HCT116 (cell line): ENCODE measurements around the gene PSORS1C1. TPM values are rescaled to one million over a fixed set of nuclear protein-coding genes. Genes with fewer than 3 reads are reported as not detected.
A peak's percentile ranks its signal among the peaks of the same experiment; 100 is the strongest.

Source experiments
- ATAC-seq: fragments of 200-7000 bp; cut with Tn5 transposase; 2 replicates; pipeline ENCODE4 v1.9.1; 2020; ENCODE audit warnings: mild to moderate bottlenecking, moderate library complexity
- BruUV-seq: library from RNA; stranded (reverse); fragments of 400-500 nt; replicated peaks from 2 replicates; lab custom pipeline; 2021; lab: Mats Ljungman, UMichigan
- CTCF ChIA-PET: fragments of 300-600 bp; sonication (Branson Sonifier 250); formaldehyde crosslinking; loops from one replicate; lab custom pipeline; 2021; ENCODE audit warnings: antibody characterized with exemption; lab: Charles Lee
- POLR2A ChIA-PET: fragments of 300-600, 350-600 bp; sonication (Branson Sonifier 250); formaldehyde crosslinking; loops from one replicate; lab custom pipeline; 2021; ENCODE audit warnings: antibody characterized with exemption; lab: Charles Lee
- RAD21 ChIA-PET, 2 experiments: fragments of 300-600 bp; sonication (Branson Sonifier 250); formaldehyde crosslinking; loops; one replicate each; lab custom pipeline; 2023; ENCODE audit warnings: low total read pairs in 2 of 2; ENCODE audit not compliant: uncharacterized antibody in 2 of 2, unreplicated experiment in 2 of 2, low non-redundant PET in 1 of 2; lab: Charles Lee
- DNase-seq: peaks from one replicate; pipeline ENCODE4 v3.0.0-alpha.2; 2010; ENCODE audit warnings: low read depth, low spot score
- H2AFZ ChIP-seq: fragments of 200-600 bp; shearing (Covaris generic), sonication (generic); 2 replicates; pipeline ENCODE4 v1.6.1; 2017; ENCODE audit warnings: low read depth, mixed run types, mixed read lengths, antibody characterized with exemption, low read length; ENCODE audit not compliant: poor library complexity, severe bottlenecking
- H3K27ac ChIP-seq: 2 replicates; pipeline ENCODE4 v1.5.1; 2012; ENCODE audit warnings: low read depth, low read length
- H3K27me3 ChIP-seq: fragments of 200-600 bp; sonication (generic); 2 replicates; pipeline ENCODE4 v1.6.1; 2016; ENCODE audit warnings: mixed run types, low read length, mixed read lengths; ENCODE audit not compliant: insufficient read depth
- H3K36me3 ChIP-seq, 2 experiments: fragments of 200-500 bp in 1 of 2; fragments of 200-600 bp in 1 of 2; sonication (Bioruptor generic) in 1 of 2; sonication (generic) in 1 of 2; 2 replicates each; pipeline versions ENCODE4 v1.5.1 to v1.6.1; 2014 to 2016; ENCODE audit warnings: low read length in 2 of 2, inconsistent platforms in 1 of 2, mixed read lengths in 1 of 2, mixed run types in 1 of 2; ENCODE audit not compliant: insufficient read depth in 2 of 2, control insufficient read depth in 1 of 2
- H3K4me1 ChIP-seq, 2 experiments: fragments of 200-600 bp in 1 of 2; sonication (generic) in 1 of 2; 2 replicates each; pipeline versions ENCODE4 v1.5.1 to v1.6.1; 2012 to 2017; ENCODE audit warnings: low read length in 2 of 2, inconsistent platforms in 1 of 2, mild to moderate bottlenecking in 1 of 2, mixed read lengths in 1 of 2, mixed run types in 1 of 2, moderate library complexity in 1 of 2; ENCODE audit not compliant: insufficient read depth in 2 of 2, control insufficient read depth in 1 of 2
- H3K4me2 ChIP-seq: fragments of 200-600 bp; sonication (generic); 2 replicates; pipeline ENCODE4 v1.6.1; 2017; ENCODE audit warnings: mixed run types, low read length, mixed read lengths
- H3K4me3 ChIP-seq, 2 experiments: fragments of 200-600 bp in 1 of 2; sonication (generic) in 1 of 2; replicated peaks in 1 of 2; 2 replicates each; pipeline ENCODE4 v1.5.1; 2011 to 2016; ENCODE audit warnings: low read length in 2 of 2, control low read depth in 1 of 2, low read depth in 1 of 2, mild to moderate bottlenecking in 1 of 2, mixed read lengths in 1 of 2, mixed run types in 1 of 2
- H3K79me2 ChIP-seq: fragments of 200-600 bp; sonication (generic); 2 replicates; pipeline ENCODE4 v1.6.1; 2017; ENCODE audit warnings: mild to moderate bottlenecking, mixed run types, low read length, moderate library complexity, mixed read lengths; ENCODE audit not compliant: insufficient read depth
- H3K9ac ChIP-seq: fragments of 200-600 bp; sonication (generic); 2 replicates; pipeline ENCODE4 v1.6.1; 2016; ENCODE audit warnings: low read length, mixed read lengths
- H3K9me2 ChIP-seq: fragments of 200-600 bp; sonication (generic), shearing (Covaris generic); 2 replicates; pipeline ENCODE4 v1.6.1; 2017; ENCODE audit warnings: mixed run types, mild to moderate bottlenecking, moderate library complexity; ENCODE audit not compliant: insufficient read depth
- H3K9me3 ChIP-seq, 2 experiments: fragments of 200-500 bp in 1 of 2; fragments of 200-600 bp in 1 of 2; sonication (Bioruptor generic) in 1 of 2; sonication (generic) in 1 of 2; 2 replicates each; pipeline ENCODE4 v1.6.1; 2014 to 2017; ENCODE audit warnings: low read length in 2 of 2, mixed read lengths in 2 of 2, inconsistent platforms in 1 of 2, low read depth in 1 of 2, mild to moderate bottlenecking in 1 of 2, mixed run types in 1 of 2, moderate library complexity in 1 of 2; ENCODE audit not compliant: control insufficient read depth in 1 of 2, insufficient read depth in 1 of 2
- H4K20me1 ChIP-seq: fragments of 200-600 bp; sonication (generic), shearing (Covaris generic); 2 replicates; pipeline ENCODE4 v1.6.1; 2017; ENCODE audit warnings: mixed run types, mild to moderate bottlenecking, moderate library complexity; ENCODE audit not compliant: insufficient read depth
- POLR2A ChIP-seq: IDR thresholded peaks from 2 replicates; pipeline ENCODE4 v1.7.0; 2011; ENCODE audit warnings: borderline replicate concordance; ENCODE audit not compliant: insufficient read depth, insufficient read length; ENCODE audit errors: extremely low read depth
- SRF ChIP-seq: IDR thresholded peaks from 2 replicates; pipeline ENCODE4 v1.6.1; 2012; ENCODE audit warnings: low read depth
- ZFX ChIP-seq: fragments of 450-650 bp; IDR thresholded peaks from 2 replicates; pipeline ENCODE4 v1.6.1; 2017
- intact Hi-C: fragments of 100-400 bp; cut with micrococcal nuclease; formaldehyde crosslinking; loops from 2 replicates; pipeline ENCODE4 v1.10.0; 2022
- total RNA-seq: library from RNA; stranded (reverse); gene quantifications from one replicate; pipeline ENCODE4 v1.2.1, GENCODE V29; 2021; ENCODE audit not compliant: unreplicated experiment
- TF ChIP-seq, protein P1 (sequence below): IDR thresholded peaks from 2 replicates; pipeline ENCODE4 v1.6.1; 2012; ENCODE audit warnings: low read depth

The PSORS1C1 gene
- total RNA-seq, 1 experiment from 2014 or later = 9.8 TPM

DNA sequence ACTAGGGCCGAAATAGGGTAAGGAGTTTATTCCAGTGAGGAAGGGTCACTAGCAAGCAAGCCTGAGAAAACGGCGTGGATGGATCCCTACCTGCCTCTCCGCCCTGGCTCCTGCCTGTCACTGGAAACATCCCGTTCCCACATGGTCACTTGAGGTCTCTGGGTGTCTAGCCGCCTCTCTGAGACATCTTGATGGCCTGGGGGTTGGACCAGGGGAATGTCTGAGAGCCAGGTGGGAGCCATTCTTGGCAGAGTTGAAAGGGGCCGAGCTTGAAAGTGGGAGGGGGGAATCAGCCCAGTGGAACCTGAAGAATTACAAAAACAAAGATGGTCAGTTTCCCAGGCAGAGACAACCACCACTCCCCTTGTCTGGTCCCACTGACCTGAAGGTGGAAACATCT lies 42.0 kb downstream of the PSORS1C1 start:
- H2AFZ ChIP-seq = no peak overlapping the region
- H3K4me1 ChIP-seq = peaks cover 12 to 18% of the 10 kb centered on the region in 2 experiments
- H3K4me3 ChIP-seq = no peak overlapping the region
- BruUV-seq = no TSS peak
- ATAC-seq = no peak
- peak overlapping the region; percentile 95 for H3K4me2 ChIP-seq
- ChIA-PET CTCF (no interaction called here), POLR2A (no interaction called here), RAD21 (no interaction called here)
- H3K9me2 ChIP-seq = no peaks in the 10 kb centered on the region
- H3K27ac ChIP-seq = no peak overlapping the region
- intact Hi-C loops = no loop called here
- no peaks in the 10 kb centered on the region for H4K20me1 ChIP-seq
- H3K9ac ChIP-seq = no peak overlapping the region
- H3K79me2 ChIP-seq = peaks cover 9% of the 10 kb centered on the region
- peaks cover 3 to 8% of the 10 kb centered on the region in 2 experiments; a peak in 3 of 4 replicates for H3K36me3 ChIP-seq
- no peak for DNase-seq
- no peaks in the 10 kb centered on the region for H3K9me3 ChIP-seq
- TF ChIP-seq, protein P1, sequence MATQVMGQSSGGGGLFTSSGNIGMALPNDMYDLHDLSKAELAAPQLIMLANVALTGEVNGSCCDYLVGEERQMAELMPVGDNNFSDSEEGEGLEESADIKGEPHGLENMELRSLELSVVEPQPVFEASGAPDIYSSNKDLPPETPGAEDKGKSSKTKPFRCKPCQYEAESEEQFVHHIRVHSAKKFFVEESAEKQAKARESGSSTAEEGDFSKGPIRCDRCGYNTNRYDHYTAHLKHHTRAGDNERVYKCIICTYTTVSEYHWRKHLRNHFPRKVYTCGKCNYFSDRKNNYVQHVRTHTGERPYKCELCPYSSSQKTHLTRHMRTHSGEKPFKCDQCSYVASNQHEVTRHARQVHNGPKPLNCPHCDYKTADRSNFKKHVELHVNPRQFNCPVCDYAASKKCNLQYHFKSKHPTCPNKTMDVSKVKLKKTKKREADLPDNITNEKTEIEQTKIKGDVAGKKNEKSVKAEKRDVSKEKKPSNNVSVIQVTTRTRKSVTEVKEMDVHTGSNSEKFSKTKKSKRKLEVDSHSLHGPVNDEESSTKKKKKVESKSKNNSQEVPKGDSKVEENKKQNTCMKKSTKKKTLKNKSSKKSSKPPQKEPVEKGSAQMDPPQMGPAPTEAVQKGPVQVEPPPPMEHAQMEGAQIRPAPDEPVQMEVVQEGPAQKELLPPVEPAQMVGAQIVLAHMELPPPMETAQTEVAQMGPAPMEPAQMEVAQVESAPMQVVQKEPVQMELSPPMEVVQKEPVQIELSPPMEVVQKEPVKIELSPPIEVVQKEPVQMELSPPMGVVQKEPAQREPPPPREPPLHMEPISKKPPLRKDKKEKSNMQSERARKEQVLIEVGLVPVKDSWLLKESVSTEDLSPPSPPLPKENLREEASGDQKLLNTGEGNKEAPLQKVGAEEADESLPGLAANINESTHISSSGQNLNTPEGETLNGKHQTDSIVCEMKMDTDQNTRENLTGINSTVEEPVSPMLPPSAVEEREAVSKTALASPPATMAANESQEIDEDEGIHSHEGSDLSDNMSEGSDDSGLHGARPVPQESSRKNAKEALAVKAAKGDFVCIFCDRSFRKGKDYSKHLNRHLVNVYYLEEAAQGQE = no peak
- no peaks in the 10 kb centered on the region for H3K27me3 ChIP-seq

DNA sequence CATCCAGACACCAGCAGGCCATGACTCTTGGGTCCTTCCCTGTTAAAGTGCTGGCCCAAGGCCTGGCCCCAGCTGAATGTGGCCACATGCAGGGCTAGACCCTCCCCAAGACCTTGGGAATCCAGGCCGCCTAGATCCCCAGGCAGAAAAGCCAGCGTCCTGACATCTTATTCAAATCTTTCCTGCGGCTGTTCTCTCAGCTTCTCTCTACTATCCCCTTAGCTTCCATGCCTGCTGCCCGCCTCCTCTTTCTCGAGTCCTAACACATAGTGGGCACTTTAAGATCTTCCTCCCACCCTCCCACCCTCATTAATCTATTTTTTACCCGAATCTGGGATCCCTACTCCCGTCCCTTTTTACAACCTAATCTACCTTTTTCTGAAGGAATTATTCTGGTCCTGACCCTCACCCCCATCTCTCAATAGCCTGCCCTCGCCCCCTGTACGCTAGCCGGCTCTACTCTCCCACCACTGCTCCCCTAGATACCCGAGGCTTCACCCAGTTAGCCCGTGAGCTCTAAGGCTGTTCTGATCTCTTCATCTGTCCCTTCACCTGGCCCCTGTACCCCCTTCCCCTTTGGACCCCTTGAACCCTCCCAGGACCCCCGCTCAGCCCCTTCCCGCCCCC lies 43.0 kb downstream of the PSORS1C1 start, which contains the start of gene CCHCR1:
Gene CCHCR1 (minus strand): TSS at position 290 of the 627 bp plus-strand sequence. CDS start 202 bp downstream, at position 88.
- Histone ChIP-seq H3K27ac (peak within 1 kb of the TSS; percentile 49), H3K4me2 (peak within 1 kb of the TSS; percentile 95), H3K4me3 (peak within 1 kb of the TSS; percentile 88 to 95), H3K36me3 (peaks cover 7 to 9% of the 10 kb centered on the region in 2 experiments), H4K20me1 (no peaks in the 10 kb centered on the region), H3K9me2 (no peaks in the 10 kb centered on the region), H3K4me1 (peaks cover 12 to 18% of the 10 kb centered on the region in 2 experiments), H2AFZ (peak within 1 kb of the TSS; percentile 90), H3K9ac (peak within 1 kb of the TSS; percentile 75), H3K79me2 (peaks cover 9% of the 10 kb centered on the region), H3K9me3 (no peaks in the 10 kb centered on the region), H3K27me3 (no peaks in the 10 kb centered on the region)
- POLR2A ChIA-PET = interaction anchor here (1.3 kb wide), 1 partner anchor 42 kb away, joined by 3 read pairs; no protein-coding TSS in a partner anchor
- ATAC-seq (peak; percentile 37), DNase-seq (no peak)
- no TSS peak for BruUV-seq
- RAD21 ChIA-PET = no interaction called here
- CTCF ChIA-PET = interaction anchor here (1.3 kb wide), 1 partner anchor 209 kb away, joined by 7 read pairs; no protein-coding TSS in a partner anchor
- intact Hi-C loops = no loop called here
- peak; percentile 24 for TF ChIP-seq POLR2A
- TF ChIP-seq ZFX = no peak
- TF ChIP-seq SRF = no peak
